Measurements from ENCODE around the gene PIGA. TPM values are rescaled to one million over a fixed set of nuclear protein-coding genes. Genes with fewer than 3 reads are reported as not detected.

The PIGA gene
- total and polyA plus RNA-seq, 10 of the 15 experiments (the other 5 are each of a cell fraction or from before 2014, with no cell fraction given) = 4.9 to 24.1 (median 11.0) TPM

GRCh38 chrX:15322072-15322471, 13.3 kb downstream of the PIGA start:
- no peak for TF ChIP-seq CBX3 (IDR thresholded peaks at IDR 0.05; ENCODE audit: borderline replicate concordance, low read depth)
- no peak for TF ChIP-seq ESRRA (IDR thresholded peaks at IDR 0.05; ENCODE audit: low read length)
- no peak for TF ChIP-seq POLR2AphosphoS5 (IDR thresholded peaks at IDR 0.05; ENCODE audit: low read length)
- no peak for TF ChIP-seq CTCF (IDR thresholded peaks at IDR 0.05 in 2 of 3, conservative IDR thresholded peaks at IDR 0.05 in 1 of 3; ENCODE audit: control insufficient read depth in 2 of 3, extremely low read depth in 1 of 3, insufficient read depth in 1 of 3, low read depth in 3 of 3, low read length in 3 of 3)
- TF ChIP-seq USF1 (IDR thresholded peaks at IDR 0.05; ENCODE audit: borderline replicate concordance, extremely low read length, insufficient read depth, low read depth, low read length) = no peak
- no peak for TF ChIP-seq MTA3 (IDR thresholded peaks at IDR 0.05; ENCODE audit: borderline replicate concordance, low read length)
- BruUV-seq (replicated peaks) = no TSS peak
- Histone ChIP-seq H3K9me3 (replicated peaks; ENCODE audit: control insufficient read depth, insufficient read depth, low read length) (no peaks in the 10 kb centered on the region), H3K4me3 (no peak overlapping the region), H3K36me3 (ENCODE audit: control insufficient read depth in 2 of 2, insufficient read depth in 2 of 2, low read length in 1 of 2) (no peaks in the 10 kb centered on the region), H4K20me1 (ENCODE audit: control insufficient read depth, insufficient read depth) (no peaks in the 10 kb centered on the region), H3K4me1 (ENCODE audit: control insufficient read depth, insufficient read depth, low read length) (no peaks in the 10 kb centered on the region), H2AFZ (ENCODE audit: control insufficient read depth, low read depth, low read length) (no peak overlapping the region), H3K27me3 (replicated peaks in 1 of 2; ENCODE audit: control insufficient read depth in 2 of 2, insufficient read depth in 2 of 2, low read length in 1 of 2) (no peaks in the 10 kb centered on the region), H3K79me2 (ENCODE audit: control insufficient read depth, insufficient read depth, low read length) (no peaks in the 10 kb centered on the region), H3K9ac (ENCODE audit: control insufficient read depth, insufficient read depth, low read length) (no peak overlapping the region), H3K4me2 (ENCODE audit: control insufficient read depth, insufficient read depth) (no peak overlapping the region), H3K27ac (ENCODE audit: control insufficient read depth, insufficient read depth) (no peak overlapping the region)
- ChIA-PET RAD21 (ENCODE audit: unreplicated experiment) (interaction anchor here (1.0 kb wide), 1 partner anchor 22 kb away, joined by 3 read pairs; no protein-coding TSS in a partner anchor), CTCF (interaction anchor here (0.6 to 1.2 kb wide), 4 partner anchors 18 to 27 kb away, joined by 3 to 4 read pairs (median 4); no protein-coding TSS in a partner anchor), SMC1A (ENCODE audit: uncharacterized antibody, unreplicated experiment) (interaction anchor here (0.9 to 2.1 kb wide), 3 partner anchors 10 to 12 kb away, joined by 3 to 6 read pairs (median 4); no protein-coding TSS in a partner anchor), POLR2A (no interaction called here)
- FAIRE-seq = no peak
- intact Hi-C loops (cut with micrococcal nuclease; ENCODE audit: unreplicated experiment) = no loop called here
- DNase-seq (ENCODE audit: low read depth, low spot score) = no peak
- no peak for ATAC-seq
- in situ Hi-C loops (cut with MboI) = no loop called here
- WGBS (ENCODE audit: insufficient coverage, insufficient replicate concordance, low lambda C conversion rate, missing lambda C conversion rate) = 82% methylated on average over 3 of the region's 3 CpGs

All from GM12878 (cell line).